Measurements from ENCODE around the gene ROBO4.

The ROBO4 gene

DNA sequence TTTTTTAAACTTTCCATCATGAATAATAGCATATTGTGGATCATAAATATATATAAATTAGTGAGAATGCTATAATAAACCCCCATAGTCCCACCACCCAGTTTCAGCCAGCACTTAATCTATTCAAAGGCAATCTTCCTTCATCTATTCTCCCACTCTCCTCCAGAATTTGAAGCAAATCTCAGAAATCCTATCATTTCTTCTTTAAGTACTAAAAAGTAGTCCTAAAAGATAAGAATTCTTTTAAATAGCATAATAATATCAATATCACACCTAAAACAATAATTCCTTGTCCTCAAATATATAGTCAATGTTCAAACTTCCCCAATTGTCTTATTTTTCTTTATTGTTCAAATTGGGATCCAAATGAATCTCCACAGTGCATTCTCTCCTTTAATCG is 57.0 kb downstream of the ROBO4 start:
- no peak for DNase-seq (ENCODE audit: low spot score)

DNA sequence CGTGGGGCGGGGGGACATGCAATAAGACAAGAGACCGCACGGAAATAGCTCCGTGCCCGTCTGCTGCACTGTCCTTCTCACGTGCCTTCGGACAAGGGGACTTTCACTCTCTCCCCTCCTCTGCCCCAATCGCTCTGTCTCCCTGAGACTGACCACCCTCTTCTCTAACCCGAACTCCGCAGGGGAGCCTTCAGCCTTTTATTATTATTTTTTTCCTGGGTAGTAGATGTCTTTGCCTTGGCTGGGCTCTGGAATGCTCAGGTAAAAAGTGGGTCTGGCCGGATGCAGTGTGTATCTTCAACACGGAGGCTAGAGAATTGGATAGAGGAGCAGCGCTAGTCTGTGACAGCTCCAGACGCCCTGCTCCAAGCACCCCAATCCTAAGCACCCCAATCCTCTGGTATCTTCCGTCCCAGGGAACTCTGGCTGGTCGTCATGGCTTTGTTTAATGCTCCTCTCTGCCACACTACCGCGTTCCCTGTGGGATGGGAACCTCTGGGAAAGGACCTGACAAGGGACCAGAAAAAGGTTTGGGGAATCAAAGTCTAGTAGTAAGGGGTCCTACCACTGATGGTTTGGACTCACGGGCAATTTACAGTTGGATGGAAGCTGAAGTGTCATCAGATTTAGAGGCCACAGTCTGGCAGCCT is 57.6 kb downstream of the ROBO4 start:
- DNase-seq (ENCODE audit: low spot score): no peak

DNA sequence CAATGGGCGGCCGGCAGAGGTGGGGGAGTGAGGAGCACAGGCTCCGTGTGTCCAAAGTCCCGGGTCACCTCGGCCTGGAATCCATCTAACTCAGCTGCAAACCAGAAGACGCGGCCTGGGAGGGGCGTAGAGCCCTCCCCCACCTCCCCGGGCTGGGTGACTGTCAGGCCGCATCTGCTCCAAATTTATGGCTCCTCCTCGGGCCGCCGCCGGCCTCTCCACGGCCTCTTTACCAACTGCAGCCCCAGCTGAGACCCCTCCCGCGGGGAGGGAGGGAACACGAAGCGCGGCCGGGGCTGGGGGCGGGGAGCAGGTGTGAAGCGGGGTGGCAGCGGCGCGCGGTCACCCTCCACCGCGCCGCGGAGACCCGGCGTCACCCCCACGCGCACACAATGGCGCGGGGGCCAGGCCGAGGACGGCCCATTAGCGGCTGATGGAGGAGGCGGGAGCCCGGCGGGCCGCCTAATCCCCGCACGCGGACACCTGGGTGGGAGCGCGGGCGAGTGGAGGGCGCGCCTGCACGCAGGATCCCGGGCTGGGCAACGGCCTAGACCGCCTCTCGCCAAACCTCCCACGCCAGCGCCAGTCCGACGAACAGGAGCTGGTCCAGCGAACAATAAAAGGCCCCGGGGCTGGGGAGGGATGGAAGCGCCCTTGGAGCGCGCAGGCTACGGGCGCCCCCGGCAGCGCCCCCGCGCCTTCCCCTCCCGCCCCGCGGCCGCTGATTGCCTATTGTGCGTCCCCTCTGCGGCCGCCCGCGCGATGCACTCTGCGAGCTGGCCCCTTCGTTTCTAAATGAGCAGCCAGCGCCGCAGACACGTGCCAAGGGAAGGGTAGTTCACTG is 58.3 kb downstream of the ROBO4 start:
- DNase-seq (ENCODE audit: low spot score): no peak

DNA sequence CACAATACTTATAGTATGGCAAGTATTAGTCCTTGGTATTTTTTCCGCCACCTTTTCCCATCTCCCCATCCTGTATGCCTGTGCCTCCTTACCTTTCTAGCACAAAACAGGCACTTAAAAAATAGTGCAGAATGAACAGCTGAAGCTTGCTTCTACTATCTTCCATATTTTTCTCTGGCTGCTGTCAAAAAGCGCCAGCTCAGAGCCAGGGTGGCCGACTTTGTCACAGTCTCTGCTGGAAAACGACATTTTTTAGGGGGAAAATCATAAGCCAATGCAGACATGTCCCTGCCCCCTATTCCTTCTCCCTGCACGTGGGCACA is 58.9 kb downstream of the ROBO4 start:
- DNase-seq (ENCODE audit: low spot score): no peak

DNA sequence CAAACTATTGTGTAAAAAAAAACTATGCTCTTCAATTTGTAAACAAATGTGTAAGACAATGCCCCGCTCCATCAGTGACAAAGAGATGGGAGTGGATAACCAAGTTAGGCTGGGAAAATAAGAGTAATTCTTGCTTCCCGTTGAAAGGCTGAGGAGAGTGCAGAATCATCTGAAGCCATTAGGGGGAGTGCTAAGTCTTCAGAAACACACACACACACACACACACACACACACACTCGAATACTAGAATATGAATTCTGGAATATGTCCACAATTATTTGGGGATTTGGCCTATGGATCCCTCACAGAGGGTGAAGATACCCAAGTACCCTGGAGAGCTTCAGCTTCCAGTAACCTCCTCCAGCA is 60.2 kb downstream of the ROBO4 start:
- DNase-seq (ENCODE audit: low spot score): peak; percentile 86

DNA sequence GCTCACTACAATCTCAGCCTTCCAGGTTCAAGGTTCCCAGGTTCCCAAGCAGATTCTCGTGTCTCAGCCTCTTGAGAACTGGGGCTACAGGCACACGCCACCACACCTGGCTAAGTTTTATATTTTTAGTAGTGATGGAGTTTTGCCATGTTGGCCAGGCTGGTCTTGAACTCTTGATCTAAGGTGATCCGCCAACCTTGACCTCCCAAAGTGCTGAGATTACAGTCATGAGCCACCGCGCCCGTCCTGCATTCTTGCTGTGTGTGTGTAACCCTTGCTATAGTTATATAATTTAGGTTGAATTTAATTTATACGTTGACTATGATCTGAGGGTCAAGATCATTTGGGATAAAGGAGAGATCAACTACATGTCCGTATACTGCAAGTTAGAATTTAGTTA is 61.7 kb downstream of the ROBO4 start:
- no peak for DNase-seq (ENCODE audit: low spot score)

DNA sequence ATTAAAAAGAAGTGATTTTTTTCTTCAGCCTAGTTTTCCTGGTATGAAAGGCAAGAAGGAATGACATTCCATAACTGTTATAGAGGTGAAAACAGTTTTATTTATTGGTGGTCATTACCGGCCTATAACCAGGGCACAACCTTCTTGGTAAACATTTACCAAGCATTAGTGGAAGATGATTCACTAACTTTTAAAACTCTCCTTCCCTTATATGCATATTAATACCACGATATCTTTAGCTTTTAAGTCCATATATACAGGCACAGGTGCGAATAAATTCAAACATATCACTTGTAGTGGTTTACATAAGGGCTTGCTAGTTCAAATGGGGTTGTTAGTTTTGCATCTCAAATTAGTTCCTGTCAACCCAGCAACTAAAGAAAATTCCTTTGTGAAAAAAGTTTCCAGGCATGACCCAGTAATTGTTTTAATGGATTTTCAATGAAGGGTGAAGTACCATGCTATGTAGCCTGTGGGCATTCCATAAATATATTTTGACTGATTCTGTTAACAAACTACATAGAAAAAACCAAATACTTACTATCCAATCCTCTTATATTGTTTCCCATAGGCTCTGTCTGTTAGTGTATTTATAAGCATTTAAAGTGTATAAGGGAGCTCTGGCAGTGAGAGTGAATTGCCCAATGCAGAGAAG is 63.0 kb downstream of the ROBO4 start:
- DNase-seq (ENCODE audit: low spot score): no peak

All from SW480 (cell line).